OCI-LY3 (cell line): ENCODE measurements around the gene FSTL4.

ENCODE experiments used
- CTCF ChIP-seq: fragments of 200-600, 300-600 bp; sonication (generic); IDR thresholded peaks from 2 replicates; pipeline ENCODE4 v1.5.1; 2014; ENCODE audit warnings: antibody characterized with exemption, low read length, low read depth
- EZH2phosphoT487 ChIP-seq: fragments of 200-600 bp; shearing (Covaris generic); IDR thresholded peaks from 2 replicates; pipeline ENCODE4 v1.6.1; 2018; ENCODE audit warnings: antibody characterized with exemption, mixed run types, low read depth

- TF ChIP-seq CTCF (no peak), EZH2phosphoT487 (no peak)
Observed at GRCh38 chr5:133202066-133202665, 410.2 kb downstream of the FSTL4 start.
